K562 (cell line): ENCODE data around the gene NEU1. TPM values are rescaled to one million over a fixed set of nuclear protein-coding genes. Genes with fewer than 3 reads are reported as not detected.

ENCODE experiments used
- AFF1 ChIP-seq, 2 experiments: fragments of 450-650 bp; IDR thresholded peaks; 2 replicates each; pipeline ENCODE4 v1.6.1; 2018; ENCODE audit warnings: mild to moderate bottlenecking in 2 of 2, low read depth in 1 of 2; ENCODE audit not compliant: partially characterized antibody in 2 of 2
- ARHGAP35 ChIP-seq: fragments of 450-650 bp; IDR thresholded peaks from 2 replicates; pipeline ENCODE4 v1.6.1; 2018; ENCODE audit not compliant: partially characterized antibody
- BCL6 ChIP-seq: fragments of 250-450 bp; sonication (Bioruptor Pico); IDR thresholded peaks from 2 replicates; pipeline ENCODE4 v1.4.0; 2020
- BHLHE40 ChIP-seq: IDR thresholded peaks from 2 replicates; pipeline ENCODE4 v1.6.1; 2011; ENCODE audit warnings: low read length, improper control_type of control experiment
- HMG20B ChIP-seq: fragments of 250-450 bp; sonication (Bioruptor Pico); IDR thresholded peaks from 2 replicates; pipeline ENCODE4 v1.5.0; 2021; ENCODE audit warnings: mild to moderate bottlenecking
- IFI16 ChIP-seq: fragments of 250-450 bp; sonication (Bioruptor Pico); IDR thresholded peaks from 2 replicates; pipeline ENCODE4 v2.1.2; 2022; ENCODE audit warnings: mild to moderate bottlenecking, inconsistent platforms
- KHSRP ChIP-seq: fragments of 450-650 bp; IDR thresholded peaks from 2 replicates; pipeline ENCODE4 v1.6.1; 2017
- MXI1 ChIP-seq: IDR thresholded peaks from 2 replicates; pipeline ENCODE4 v1.6.1; 2011; ENCODE audit warnings: low read depth, mild to moderate bottlenecking, improper control_type of control experiment, low read length
- NCOA2 ChIP-seq, 2 experiments: fragments of 450-650 bp; IDR thresholded peaks; 2 replicates each; pipeline ENCODE4 v1.6.1; 2018; ENCODE audit warnings: mild to moderate bottlenecking in 2 of 2, moderate library complexity in 1 of 2; ENCODE audit not compliant: partially characterized antibody in 2 of 2
- NCOA6 ChIP-seq: fragments of 450-650 bp; IDR thresholded peaks from 2 replicates; pipeline ENCODE4 v1.6.1; 2017; ENCODE audit warnings: mild to moderate bottlenecking
- NELFE ChIP-seq: IDR thresholded peaks from 2 replicates; pipeline ENCODE4 v1.6.1; 2011; ENCODE audit warnings: mild to moderate bottlenecking; ENCODE audit not compliant: insufficient read depth, insufficient read length
- PHF8 ChIP-seq: fragments of 200-600 bp; sonication (generic); IDR thresholded peaks from 2 replicates; pipeline ENCODE4 v1.6.1; 2012; ENCODE audit warnings: mixed run types, mild to moderate bottlenecking, inconsistent platforms, low read length, moderate library complexity, borderline replicate concordance
- POLR2AphosphoS5 ChIP-seq: IDR thresholded peaks from 2 replicates; pipeline ENCODE4 v1.6.1; 2011; ENCODE audit warnings: mild to moderate bottlenecking, low read depth, low read length, moderate library complexity; ENCODE audit not compliant: control insufficient read depth, insufficient read depth
- RBM25 ChIP-seq: fragments of 200-400 bp; formaldehyde crosslinking; IDR thresholded peaks from 2 replicates; pipeline ENCODE4 v1.6.1; 2018; ENCODE audit warnings: low read length, low read depth, moderate library complexity; ENCODE audit not compliant: severe bottlenecking
- RFX5 ChIP-seq: IDR thresholded peaks from 2 replicates; pipeline ENCODE4 v1.6.1; 2011; ENCODE audit warnings: low read depth, mild to moderate bottlenecking, improper control_type of control experiment, low read length
- SETDB1 ChIP-seq: IDR thresholded peaks from one replicate; pipeline ENCODE4 v1.6.1; 2012; ENCODE audit warnings: low read length, control low read depth, inconsistent platforms
- SRF ChIP-seq, 2 experiments: fragments of 250-450, 450-650 bp in 1 of 2; sonication (Bioruptor Pico) in 1 of 2; sonication (generic) in 1 of 2; formaldehyde crosslinking; IDR thresholded peaks; 2 replicates each; pipeline versions ENCODE4 v1.5.0 to v1.5.1; 2020 to 2022; ENCODE audit warnings: mild to moderate bottlenecking in 1 of 2, missing genetic modification reagents in 1 of 2
- TAL1 ChIP-seq: fragments of 450-650 bp; IDR thresholded peaks from 2 replicates; pipeline ENCODE4 v1.6.1; 2016; ENCODE audit warnings: mild to moderate bottlenecking
- XRCC3 ChIP-seq: fragments of 450-650 bp; IDR thresholded peaks from 2 replicates; pipeline ENCODE4 v1.6.1; 2017; ENCODE audit warnings: mild to moderate bottlenecking, moderate library complexity
- ZNF324 ChIP-seq: fragments of 250-450 bp; sonication (Bioruptor Pico); IDR thresholded peaks from 2 replicates; pipeline ENCODE4 v1.4.0; 2020; ENCODE audit warnings: mild to moderate bottlenecking
- ZNF347 ChIP-seq: fragments of 450-650 bp; formaldehyde crosslinking; IDR thresholded peaks from 2 replicates; pipeline ENCODE4 v1.4.0; 2020; ENCODE audit warnings: low read depth, mild to moderate bottlenecking, moderate library complexity
- ZNF589 ChIP-seq: fragments of 200-800 bp; sonication (Bioruptor generic); IDR thresholded peaks from 2 replicates; pipeline ENCODE4 v1.6.1; 2016; ENCODE audit warnings: low read depth, missing genetic modification characterization, missing compliant biosample characterization
- ZNF668 ChIP-seq: fragments of 250-450 bp; sonication (Bioruptor Pico); IDR thresholded peaks from 2 replicates; pipeline ENCODE4 v1.8.0; 2022; ENCODE audit warnings: mild to moderate bottlenecking, inconsistent platforms
- polyA plus RNA-seq, 8 experiments: library from polyadenylated mRNA; depleted of rRNA in 4 of 8; stranded (reverse) in 5 of 8; unstranded in 3 of 8; fragments of >200 nt; fragmentation: Nextera tagmentation in 2 of 8; fragmentation: Illumina TruSeq in 1 of 8; extraction: Ambion mirVana in 2 of 8; extraction: Trizol in 1 of 8; gene quantifications; 2 replicates each; pipeline versions ENCODE4 v1.2.1 to v1.2.3, GENCODE V29; 2011 to 2014; ENCODE audit warnings: inconsistent platforms in 1 of 8, missing spikeins in 1 of 8
- total RNA-seq, 7 experiments: library from RNA; depleted of rRNA in 6 of 7; stranded (reverse); fragments of >200 nt in 6 of 7; fragmentation: Illumina TruSeq in 2 of 7; extraction: Trizol in 2 of 7; gene quantifications; 2 replicates each; pipeline versions ENCODE4 v1.2.1 to v1.2.3, GENCODE V29; 2011 to 2021; ENCODE audit warnings: low replicate concordance in 1 of 7
- TF ChIP-seq, protein P1 (sequence below): fragments of 450-650 bp; IDR thresholded peaks from 2 replicates; pipeline ENCODE4 v1.6.1; 2018; ENCODE audit warnings: mild to moderate bottlenecking, low read depth; ENCODE audit not compliant: partially characterized antibody

Gene NEU1
- total and polyA plus RNA-seq, 9 of the 15 experiments (the other 6 are each of a cell fraction or from before 2014, with no cell fraction given) = 14.8 to 67.8 (median 51.0) TPM

GRCh38 chr6:31862344-31863235, at the start of gene NEU1 (continued):
- peak in 1 of 2 experiments; percentile 71 for TF ChIP-seq AFF1 (IDR thresholded peaks at IDR 0.05; ENCODE audit: low read depth in 1 of 2, partially characterized antibody in 2 of 2)
- no peak for TF ChIP-seq KHSRP
- peak; percentile 58 to 76; a peak in 3 of 4 replicates for TF ChIP-seq SRF (CRISPR knock-in tag; IDR thresholded peaks at IDR 0.05)
- no peak for TF ChIP-seq NCOA6
- TF ChIP-seq ZNF324 (CRISPR knock-in tag) = no peak
- TF ChIP-seq RFX5 = peak; percentile 58; the same call in 1 of the 2 replicates
- TF ChIP-seq XRCC3 = no peak
- TF ChIP-seq ARHGAP35 = peak; percentile 80
- peak; percentile 42; the same call in 1 of the 2 replicates for TF ChIP-seq MXI1
- TF ChIP-seq TAL1 = no peak
- TF ChIP-seq SETDB1 = no peak
- no peak for TF ChIP-seq NELFE
- no peak for TF ChIP-seq NCOA2 (IDR thresholded peaks at IDR 0.05; ENCODE audit: partially characterized antibody in 2 of 2)
- peak; percentile 56 for TF ChIP-seq RBM25
- TF ChIP-seq ZNF589 = no peak
- TF ChIP-seq BHLHE40 = peak; percentile 91
- no peak for TF ChIP-seq IFI16
- no peak; the same call in 1 of the 2 replicates for TF ChIP-seq ZNF668
- peak; percentile 77 for TF ChIP-seq POLR2AphosphoS5
- peak; percentile 32; the same call in 1 of the 2 replicates for TF ChIP-seq ZNF347 (CRISPR knock-in tag)
- no peak for TF ChIP-seq BCL6 (CRISPR knock-in tag)
- peak; percentile 91 for TF ChIP-seq PHF8
- TF ChIP-seq, protein P1, sequence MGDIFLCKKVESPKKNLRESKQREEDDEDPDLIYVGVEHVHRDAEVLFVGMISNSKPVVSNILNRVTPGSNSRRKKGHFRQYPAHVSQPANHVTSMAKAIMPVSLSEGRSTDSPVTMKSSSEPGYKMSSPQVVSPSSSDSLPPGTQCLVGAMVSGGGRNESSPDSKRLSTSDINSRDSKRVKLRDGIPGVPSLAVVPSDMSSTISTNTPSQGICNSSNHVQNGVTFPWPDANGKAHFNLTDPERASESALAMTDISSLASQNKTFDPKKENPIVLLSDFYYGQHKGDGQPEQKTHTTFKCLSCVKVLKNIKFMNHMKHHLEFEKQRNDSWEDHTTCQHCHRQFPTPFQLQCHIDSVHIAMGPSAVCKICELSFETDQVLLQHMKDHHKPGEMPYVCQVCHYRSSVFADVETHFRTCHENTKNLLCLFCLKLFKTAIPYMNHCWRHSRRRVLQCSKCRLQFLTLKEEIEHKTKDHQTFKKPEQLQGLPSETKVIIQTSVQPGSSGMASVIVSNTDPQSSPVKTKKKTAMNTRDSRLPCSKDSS = no peak
- TF ChIP-seq HMG20B (CRISPR knock-in tag) = 0 out of 2 replicates have a peak, but pooled peaks have one; percentile 22
